HUES6 (cell line): ENCODE results near the gene TGFB2.

Experiments
- H3K27ac ChIP-seq: 2 replicates; pipeline ENCODE4 v1.7.0; 2013; ENCODE audit warnings: low read depth, mild to moderate bottlenecking, low read length, inconsistent platforms
- H3K27me3 ChIP-seq: 2 replicates; pipeline ENCODE4 v1.6.1; 2013; ENCODE audit warnings: low read length; ENCODE audit not compliant: control insufficient read depth, insufficient read depth
- H3K36me3 ChIP-seq: 2 replicates; pipeline ENCODE4 v1.6.1; 2013; ENCODE audit warnings: low read length; ENCODE audit not compliant: control insufficient read depth, insufficient read depth
- H3K4me1 ChIP-seq: 2 replicates; pipeline ENCODE4 v1.6.1; 2013; ENCODE audit warnings: low read length; ENCODE audit not compliant: control insufficient read depth, insufficient read depth
- H3K4me3 ChIP-seq: 2 replicates; pipeline ENCODE4 v1.5.1; 2013; ENCODE audit warnings: low read depth, low read length
- H3K9ac ChIP-seq: one replicate; pipeline ENCODE4 v1.6.1; 2013; ENCODE audit warnings: mild to moderate bottlenecking, low read length
- H3K9me3 ChIP-seq: 2 replicates; pipeline ENCODE4 v1.6.1; 2013; ENCODE audit warnings: low read depth, low read length; ENCODE audit not compliant: control insufficient read depth, insufficient read depth

Gene TGFB2

GRCh38 chr1:218374401-218375353 is 29.5 kb downstream of the TGFB2 start:
- H3K27ac ChIP-seq: no peak overlapping the region
- H3K27me3 ChIP-seq: no peaks in the 10 kb centered on the region
- H3K9me3 ChIP-seq: no peaks in the 10 kb centered on the region
- H3K4me1 ChIP-seq: peaks cover 6% of the 10 kb centered on the region; the same call in 1 of the 2 replicates
- H3K9ac ChIP-seq: no peak overlapping the region
- H3K36me3 ChIP-seq: no peaks in the 10 kb centered on the region
- no peak overlapping the region for H3K4me3 ChIP-seq

- Histone ChIP-seq H3K4me3 (no peak overlapping the region), H3K4me1 (peaks cover 6% of the 10 kb centered on the region; the same call in 1 of the 2 replicates), H3K9ac (no peak overlapping the region), H3K36me3 (no peaks in the 10 kb centered on the region), H3K27me3 (no peaks in the 10 kb centered on the region), H3K27ac (no peak overlapping the region), H3K9me3 (no peaks in the 10 kb centered on the region)
Observed at GRCh38 chr1:218376722-218377121, 31.6 kb downstream of the TGFB2 start.

GRCh38 chr1:218377143-218377660 is 32.1 kb downstream of the TGFB2 start:
- Histone ChIP-seq H3K36me3 (no peaks in the 10 kb centered on the region), H3K9ac (no peak overlapping the region), H3K9me3 (no peaks in the 10 kb centered on the region), H3K4me1 (peaks cover 6% of the 10 kb centered on the region; the same call in 1 of the 2 replicates), H3K27me3 (no peaks in the 10 kb centered on the region), H3K4me3 (no peak overlapping the region), H3K27ac (no peak overlapping the region)

GRCh38 chr1:218380125-218380977 is 35.2 kb downstream of the TGFB2 start:
- Histone ChIP-seq H3K9ac (no peak overlapping the region), H3K4me1 (peaks cover 6% of the 10 kb centered on the region; the same call in 1 of the 2 replicates), H3K4me3 (no peak overlapping the region), H3K36me3 (no peaks in the 10 kb centered on the region), H3K27me3 (no peaks in the 10 kb centered on the region), H3K27ac (no peak overlapping the region), H3K9me3 (no peaks in the 10 kb centered on the region)

DNA sequence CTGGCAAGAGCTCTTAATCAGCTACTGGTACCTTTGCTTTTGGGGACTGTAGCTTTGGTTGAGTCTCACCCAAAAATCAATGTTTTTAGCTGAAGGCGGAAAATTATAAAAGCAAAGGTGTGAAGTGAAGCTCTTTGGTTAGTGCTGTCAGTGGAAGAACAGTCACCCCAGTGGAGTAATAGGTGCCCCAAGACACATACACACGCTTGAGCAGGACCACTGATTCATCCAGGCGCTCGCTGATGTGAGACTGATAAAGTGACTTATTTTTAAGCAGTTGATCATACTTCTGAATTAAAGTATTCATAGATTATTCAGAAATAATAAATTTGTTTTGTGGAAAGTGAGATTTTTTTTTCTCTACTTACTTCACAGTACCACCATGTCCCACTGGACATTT is 37.1 kb downstream of the TGFB2 start:
- H3K4me1 ChIP-seq: peaks cover 3% of the 10 kb centered on the region; the same call in 1 of the 2 replicates
- no peaks in the 10 kb centered on the region for H3K36me3 ChIP-seq
- no peak overlapping the region for H3K9ac ChIP-seq
- no peaks in the 10 kb centered on the region for H3K27me3 ChIP-seq
- no peak overlapping the region for H3K27ac ChIP-seq
- H3K9me3 ChIP-seq: no peaks in the 10 kb centered on the region
- H3K4me3 ChIP-seq: no peak overlapping the region

- Histone ChIP-seq H3K27ac (no peak overlapping the region), H3K27me3 (no peaks in the 10 kb centered on the region), H3K9ac (no peak overlapping the region), H3K36me3 (no peaks in the 10 kb centered on the region), H3K4me1 (no peaks in the 10 kb centered on the region), H3K9me3 (no peaks in the 10 kb centered on the region), H3K4me3 (no peak overlapping the region)
Observed at GRCh38 chr1:218383051-218383450, 37.9 kb downstream of the TGFB2 start.

DNA sequence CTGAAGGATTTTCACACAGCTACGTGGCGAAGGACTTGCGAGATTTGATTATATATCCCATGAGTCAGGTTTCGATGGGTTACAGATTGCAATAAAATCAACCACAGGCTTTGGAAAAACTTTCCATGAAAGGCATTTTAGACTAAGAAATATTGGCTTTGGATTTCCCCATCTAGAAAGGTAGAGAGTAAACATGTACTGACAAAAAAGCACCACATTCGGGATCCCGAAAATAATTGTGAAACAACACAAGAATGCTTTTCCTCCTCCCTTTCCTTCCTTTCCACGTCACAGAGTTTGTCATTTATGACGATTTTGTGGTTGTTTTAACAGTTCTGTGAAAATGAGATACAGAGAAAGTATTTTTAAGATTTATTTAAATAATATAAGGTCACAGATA is 38.5 kb downstream of the TGFB2 start:
- H3K4me1 ChIP-seq: no peaks in the 10 kb centered on the region
- H3K27me3 ChIP-seq: no peaks in the 10 kb centered on the region
- no peaks in the 10 kb centered on the region for H3K9me3 ChIP-seq
- no peak overlapping the region for H3K27ac ChIP-seq
- no peaks in the 10 kb centered on the region for H3K36me3 ChIP-seq
- H3K4me3 ChIP-seq: no peak overlapping the region
- no peak overlapping the region for H3K9ac ChIP-seq

- Histone ChIP-seq H3K36me3 (no peaks in the 10 kb centered on the region), H3K9ac (no peak overlapping the region), H3K9me3 (no peaks in the 10 kb centered on the region), H3K4me3 (no peak overlapping the region), H3K27me3 (no peaks in the 10 kb centered on the region), H3K27ac (no peak overlapping the region), H3K4me1 (no peaks in the 10 kb centered on the region)
Observed at GRCh38 chr1:218384581-218384993, 39.5 kb downstream of the TGFB2 start.

DNA sequence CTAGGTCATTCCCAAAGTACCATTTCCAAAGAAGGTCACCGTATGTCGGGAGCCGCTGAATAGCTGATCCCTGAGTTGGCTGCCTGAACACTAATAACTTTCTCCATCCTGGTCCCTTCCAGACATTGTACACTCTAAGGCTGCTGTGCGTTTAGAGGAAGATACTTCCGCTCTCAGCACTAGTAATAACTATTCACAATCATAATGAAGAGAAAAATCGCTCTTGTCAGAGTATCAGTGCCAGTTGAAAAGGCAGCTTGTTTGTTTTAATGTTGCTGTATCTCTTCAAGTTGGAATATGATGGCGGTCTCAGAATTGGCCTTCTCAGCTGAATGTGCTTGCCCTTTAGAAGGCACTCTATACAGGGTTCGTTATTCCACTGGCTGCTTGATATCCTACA is 43.5 kb downstream of the TGFB2 start:
- Histone ChIP-seq H3K9ac (no peak overlapping the region), H3K9me3 (no peaks in the 10 kb centered on the region), H3K4me3 (no peak overlapping the region), H3K27me3 (no peaks in the 10 kb centered on the region), H3K36me3 (no peaks in the 10 kb centered on the region), H3K4me1 (no peaks in the 10 kb centered on the region), H3K27ac (no peak overlapping the region)

DNA sequence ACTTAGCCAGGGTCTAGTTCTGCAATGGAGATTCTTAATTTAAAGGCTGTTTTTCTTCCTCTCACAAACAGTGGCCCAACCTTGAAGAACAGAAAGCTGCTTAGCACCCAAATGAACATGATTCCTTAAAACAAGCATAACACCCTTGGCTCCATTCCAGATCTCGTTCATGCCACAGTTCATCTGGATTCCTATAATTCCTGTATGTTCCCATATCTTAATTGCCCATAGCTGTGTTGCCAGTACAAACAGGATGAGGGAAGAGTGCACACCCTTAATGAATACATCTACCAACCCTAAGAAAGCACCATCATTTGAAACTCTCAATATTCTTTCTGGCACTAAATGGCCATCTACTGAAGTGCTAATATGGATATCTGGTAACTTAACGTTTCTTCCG is 45.5 kb downstream of the TGFB2 start:
- Histone ChIP-seq H3K36me3 (no peaks in the 10 kb centered on the region), H3K4me1 (no peaks in the 10 kb centered on the region), H3K9me3 (no peaks in the 10 kb centered on the region), H3K9ac (no peak overlapping the region), H3K27me3 (no peaks in the 10 kb centered on the region), H3K4me3 (no peak overlapping the region), H3K27ac (no peak overlapping the region)

- H3K4me1 ChIP-seq: no peaks in the 10 kb centered on the region
- no peak overlapping the region for H3K27ac ChIP-seq
- H3K4me3 ChIP-seq: no peak overlapping the region
- H3K27me3 ChIP-seq: no peaks in the 10 kb centered on the region
- no peaks in the 10 kb centered on the region for H3K9me3 ChIP-seq
- H3K9ac ChIP-seq: no peak overlapping the region
- H3K36me3 ChIP-seq: no peaks in the 10 kb centered on the region
Observed at GRCh38 chr1:218392780-218393179, 47.6 kb downstream of the TGFB2 start.
